ENCODE measurements around the gene TECPR2. TPM values are rescaled to one million over a fixed set of nuclear protein-coding genes. Genes with fewer than 3 reads are reported as not detected.
"Not testable (repeated sequence)": the region's sequence is repeated elsewhere in the genome, so short reads cannot be mapped to it uniquely, and the experiment has no call there.

TECPR2 gene
- total RNA-seq, 1 experiment from 2014 or later = 5.0 TPM

GRCh38 chr14:102509746-102510615 lies 147.2 kb downstream of the TECPR2 start, which contains the start of gene ANKRD9:
Gene ANKRD9, minus strand, starts transcription at chr14:102509776. Its CDS starts 1,887 bp downstream, at chr14:102507889.
- peak; percentile 88 for DNase-seq (ENCODE audit: low read depth)

- no peak for DNase-seq (ENCODE audit: low read depth)
Observed at GRCh38 chr14:102510616-102511520, 148.1 kb downstream of the TECPR2 start.

- DNase-seq (ENCODE audit: low read depth) = no peak
Observed at GRCh38 chr14:102511538-102511937, 148.8 kb downstream of the TECPR2 start.

GRCh38 chr14:102512793-102513300 lies 150.1 kb downstream of the TECPR2 start:
- no peak for DNase-seq (ENCODE audit: low read depth)

- DNase-seq (ENCODE audit: low read depth) = no peak
Observed at GRCh38 chr14:102513899-102514772, 151.4 kb downstream of the TECPR2 start.

GRCh38 chr14:102514987-102515733 lies 152.4 kb downstream of the TECPR2 start:
- no peak for DNase-seq (ENCODE audit: low read depth)

GRCh38 chr14:102516531-102517391 lies 154.0 kb downstream of the TECPR2 start:
- peak; percentile 35 for DNase-seq (ENCODE audit: low read depth)

- no peak for DNase-seq (ENCODE audit: low read depth)
Observed at GRCh38 chr14:102517392-102518062, 154.8 kb downstream of the TECPR2 start.

- no peak for DNase-seq (ENCODE audit: low read depth)
Observed at GRCh38 chr14:102518063-102518648, 155.4 kb downstream of the TECPR2 start.

GRCh38 chr14:102519709-102520108 lies 157.0 kb downstream of the TECPR2 start:
- DNase-seq (ENCODE audit: low read depth) = not testable (repeated sequence)

- no peak for DNase-seq (ENCODE audit: low read depth)
Observed at GRCh38 chr14:102523200-102523568, 160.4 kb downstream of the TECPR2 start.

GRCh38 chr14:102523569-102524450 lies 161.1 kb downstream of the TECPR2 start:
- DNase-seq (ENCODE audit: low read depth) = no peak

GRCh38 chr14:102524451-102525218 lies 161.9 kb downstream of the TECPR2 start:
- DNase-seq (ENCODE audit: low read depth) = peak; percentile 96

GRCh38 chr14:102525219-102525928 lies 162.6 kb downstream of the TECPR2 start:
- peak; percentile 72 for DNase-seq (ENCODE audit: low read depth)

GRCh38 chr14:102525929-102526497 lies 163.3 kb downstream of the TECPR2 start:
- no peak for DNase-seq (ENCODE audit: low read depth)

All from RPMI7951 (cell line).